C4-2B (cell line): ENCODE measurements around the gene MANF.

Experiments used
- ZFX ChIP-seq: fragments of 450-650 bp; IDR thresholded peaks from 2 replicates; pipeline ENCODE4 v1.6.1; 2017
- TF ChIP-seq, protein P1 (sequence below): fragments of 450-650 bp; conservative IDR thresholded peaks from 2 replicates; pipeline ENCODE4 v1.5.1; 2017; ENCODE audit warnings: mild to moderate bottlenecking

DNA sequence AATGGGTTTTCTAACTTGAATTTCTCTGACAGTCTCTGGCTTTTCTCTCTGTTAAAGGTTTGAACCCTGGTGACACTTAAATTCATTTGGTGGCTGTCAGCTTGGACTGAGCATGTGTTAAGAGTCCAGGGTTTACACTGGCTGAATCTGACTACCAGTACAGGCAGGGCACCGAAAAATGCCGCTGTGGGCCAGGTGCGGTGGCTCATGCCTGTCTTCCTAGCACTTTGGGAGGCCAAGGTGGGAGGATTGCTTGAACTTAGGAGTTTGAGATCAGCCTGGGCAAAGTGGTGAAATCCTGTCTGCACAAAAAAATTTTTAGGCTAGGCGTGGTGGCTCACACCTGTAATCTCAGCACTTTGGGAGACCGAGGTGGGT lies 1.8 kb downstream of the MANF start:
- TF ChIP-seq, protein P1, sequence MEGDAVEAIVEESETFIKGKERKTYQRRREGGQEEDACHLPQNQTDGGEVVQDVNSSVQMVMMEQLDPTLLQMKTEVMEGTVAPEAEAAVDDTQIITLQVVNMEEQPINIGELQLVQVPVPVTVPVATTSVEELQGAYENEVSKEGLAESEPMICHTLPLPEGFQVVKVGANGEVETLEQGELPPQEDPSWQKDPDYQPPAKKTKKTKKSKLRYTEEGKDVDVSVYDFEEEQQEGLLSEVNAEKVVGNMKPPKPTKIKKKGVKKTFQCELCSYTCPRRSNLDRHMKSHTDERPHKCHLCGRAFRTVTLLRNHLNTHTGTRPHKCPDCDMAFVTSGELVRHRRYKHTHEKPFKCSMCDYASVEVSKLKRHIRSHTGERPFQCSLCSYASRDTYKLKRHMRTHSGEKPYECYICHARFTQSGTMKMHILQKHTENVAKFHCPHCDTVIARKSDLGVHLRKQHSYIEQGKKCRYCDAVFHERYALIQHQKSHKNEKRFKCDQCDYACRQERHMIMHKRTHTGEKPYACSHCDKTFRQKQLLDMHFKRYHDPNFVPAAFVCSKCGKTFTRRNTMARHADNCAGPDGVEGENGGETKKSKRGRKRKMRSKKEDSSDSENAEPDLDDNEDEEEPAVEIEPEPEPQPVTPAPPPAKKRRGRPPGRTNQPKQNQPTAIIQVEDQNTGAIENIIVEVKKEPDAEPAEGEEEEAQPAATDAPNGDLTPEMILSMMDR, result no peak
- TF ChIP-seq ZFX, result no peak
